ENCODE measurements around the gene PNMA6E. TPM values are rescaled to one million over a fixed set of nuclear protein-coding genes. Genes with fewer than 3 reads are reported as not detected.
"Not testable (repeated sequence)": the region's sequence is repeated elsewhere in the genome, so short reads cannot be mapped to it uniquely, and the experiment has no call there.

PNMA6E gene
- polyA plus RNA-seq, 1 donor from 2014 or later = not detected

- no peaks in the 10 kb centered on the region for H3F3A ChIP-seq (ENCODE audit: insufficient read depth, low read length, poor library complexity, severe bottlenecking)
- H3K4me3 ChIP-seq (ENCODE audit: low read length) = no peak overlapping the region
These were observed 6.5 kb downstream of the PNMA6E start for GRCh38 chrX:153394612-153395011.

GRCh38 chrX:153392642-153393321, 8.4 kb downstream of the PNMA6E start:
- no peak overlapping the region for H3K4me2 ChIP-seq (ENCODE audit: low read length)
- H3F3A ChIP-seq (ENCODE audit: insufficient read depth, low read length, poor library complexity, severe bottlenecking) = no peaks in the 10 kb centered on the region
- H3K27me3 ChIP-seq (ENCODE audit: insufficient read depth, low read depth, low read length) = no peaks in the 10 kb centered on the region
- H3K79me2 ChIP-seq (replicated peaks; ENCODE audit: insufficient read depth, low read length) = no peaks in the 10 kb centered on the region
- no peaks in the 10 kb centered on the region for H3K36me3 ChIP-seq (ENCODE audit: insufficient read depth, low read length)
- H3K9ac ChIP-seq (ENCODE audit: low read length) = no peak overlapping the region
- H3K9me2 ChIP-seq (ENCODE audit: insufficient read depth, low read length) = no peaks in the 10 kb centered on the region
- no peak overlapping the region for H3K27ac ChIP-seq (ENCODE audit: low read length)
- H3K4me3 ChIP-seq (ENCODE audit: low read length) = no peak overlapping the region
- TF ChIP-seq REST (IDR thresholded peaks at IDR 0.05; ENCODE audit: borderline replicate concordance) = no peak
- no peak for TF ChIP-seq EZH2 (IDR thresholded peaks at IDR 0.05; ENCODE audit: borderline replicate concordance, insufficient read depth, low read length, poor library complexity, severe bottlenecking)
- TF ChIP-seq TAF1 (IDR thresholded peaks at IDR 0.05; ENCODE audit: low read depth) = no peak
- no peaks in the 10 kb centered on the region for H3K9me3 ChIP-seq (ENCODE audit: low read length)
- no peak overlapping the region for H2AFZ ChIP-seq (ENCODE audit: low read depth, low read length)
- no peaks in the 10 kb centered on the region for H4K20me1 ChIP-seq (ENCODE audit: insufficient read depth)

More at GRCh38 chrX:153394612-153395011, 6.5 kb downstream of the PNMA6E start:
- Histone ChIP-seq H3K9ac (ENCODE audit: low read length) (no peak overlapping the region), H3K36me3 (ENCODE audit: insufficient read depth, low read length) (no peaks in the 10 kb centered on the region), H3K79me2 (replicated peaks; ENCODE audit: insufficient read depth, low read length) (no peaks in the 10 kb centered on the region), H4K20me1 (ENCODE audit: insufficient read depth) (no peaks in the 10 kb centered on the region), H3K4me2 (ENCODE audit: low read length) (no peak overlapping the region), H3K27ac (ENCODE audit: low read length) (no peak overlapping the region), H3K9me3 (ENCODE audit: low read length) (no peaks in the 10 kb centered on the region), H2AFZ (ENCODE audit: low read depth, low read length) (no peak overlapping the region), H3K9me2 (ENCODE audit: insufficient read depth, low read length) (no peaks in the 10 kb centered on the region), H3K27me3 (ENCODE audit: insufficient read depth, low read depth, low read length) (no peaks in the 10 kb centered on the region)
- TF ChIP-seq EZH2 (IDR thresholded peaks at IDR 0.05; ENCODE audit: borderline replicate concordance, insufficient read depth, low read length, poor library complexity, severe bottlenecking) (no peak), REST (IDR thresholded peaks at IDR 0.05; ENCODE audit: borderline replicate concordance) (no peak), SMC3 (conservative IDR thresholded peaks at IDR 0.05; ENCODE audit: poor library complexity) (no peak), RAD21 (conservative IDR thresholded peaks at IDR 0.05) (no peak), TAF1 (IDR thresholded peaks at IDR 0.05; ENCODE audit: low read depth) (no peak), MXI1 (conservative IDR thresholded peaks at IDR 0.05; ENCODE audit: poor library complexity, severe bottlenecking) (no peak), POLR2AphosphoS5 (IDR thresholded peaks at IDR 0.05) (no peak), EP300 (conservative IDR thresholded peaks at IDR 0.05; ENCODE audit: poor library complexity, severe bottlenecking) (no peak), CTCF (IDR thresholded peaks at IDR 0.05; ENCODE audit: poor library complexity, severe bottlenecking) (no peak)

GRCh38 chrX:153389460-153389768, 11.7 kb downstream of the PNMA6E start:
- H3F3A ChIP-seq (ENCODE audit: insufficient read depth, low read length, poor library complexity, severe bottlenecking); H2AFZ ChIP-seq (ENCODE audit: low read depth, low read length); H3K9ac ChIP-seq (ENCODE audit: low read length); H3K9me3 ChIP-seq (ENCODE audit: low read length); H3K9me2 ChIP-seq (ENCODE audit: insufficient read depth, low read length); H3K36me3 ChIP-seq (ENCODE audit: insufficient read depth, low read length); H3K4me2 ChIP-seq (ENCODE audit: low read length); H3K4me3 ChIP-seq (ENCODE audit: low read length); H3K27me3 ChIP-seq (ENCODE audit: insufficient read depth, low read depth, low read length); H3K79me2 ChIP-seq (replicated peaks; ENCODE audit: insufficient read depth, low read length); H4K20me1 ChIP-seq (ENCODE audit: insufficient read depth); H3K27ac ChIP-seq (ENCODE audit: low read length): not testable (repeated sequence)
